Stimulated activated CD4-positive, alpha-beta T cell treated with anti-CD3 and anti-CD28 coated beads, Interleukin-15, amount 100 ng/mL, for 24 hours (primary cell): ENCODE data around the gene AIG1.

Source experiments
- DNase-seq: peaks from one replicate; pipeline ENCODE4 v3.0.0-alpha.2; 2020

AIG1 gene

DNA sequence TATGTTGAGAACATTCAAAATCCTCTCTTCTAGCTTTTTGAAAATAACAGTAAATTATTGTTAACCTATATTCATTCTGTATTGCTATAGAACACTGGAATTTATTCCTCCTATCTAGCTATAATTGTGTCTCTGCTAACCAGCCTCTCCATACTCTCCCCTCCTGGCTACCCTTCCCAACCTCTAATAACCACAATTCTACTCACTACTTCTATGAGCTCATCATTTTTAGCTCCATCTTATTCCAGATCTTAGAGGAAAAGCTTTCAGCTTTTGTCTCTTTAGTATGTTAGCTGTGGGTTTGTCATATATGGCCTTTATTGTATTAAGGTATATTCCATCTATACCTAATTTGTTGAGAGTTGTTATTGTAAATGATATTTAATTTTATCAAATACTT, 108.8 kb downstream of the AIG1 start:
- DNase-seq: no peak

- no peak for DNase-seq
Measured at GRCh38 chr6:143174516-143174915, 113.8 kb downstream of the AIG1 start.

GRCh38 chr6:143174951-143175350, 114.3 kb downstream of the AIG1 start:
- no peak for DNase-seq

DNA sequence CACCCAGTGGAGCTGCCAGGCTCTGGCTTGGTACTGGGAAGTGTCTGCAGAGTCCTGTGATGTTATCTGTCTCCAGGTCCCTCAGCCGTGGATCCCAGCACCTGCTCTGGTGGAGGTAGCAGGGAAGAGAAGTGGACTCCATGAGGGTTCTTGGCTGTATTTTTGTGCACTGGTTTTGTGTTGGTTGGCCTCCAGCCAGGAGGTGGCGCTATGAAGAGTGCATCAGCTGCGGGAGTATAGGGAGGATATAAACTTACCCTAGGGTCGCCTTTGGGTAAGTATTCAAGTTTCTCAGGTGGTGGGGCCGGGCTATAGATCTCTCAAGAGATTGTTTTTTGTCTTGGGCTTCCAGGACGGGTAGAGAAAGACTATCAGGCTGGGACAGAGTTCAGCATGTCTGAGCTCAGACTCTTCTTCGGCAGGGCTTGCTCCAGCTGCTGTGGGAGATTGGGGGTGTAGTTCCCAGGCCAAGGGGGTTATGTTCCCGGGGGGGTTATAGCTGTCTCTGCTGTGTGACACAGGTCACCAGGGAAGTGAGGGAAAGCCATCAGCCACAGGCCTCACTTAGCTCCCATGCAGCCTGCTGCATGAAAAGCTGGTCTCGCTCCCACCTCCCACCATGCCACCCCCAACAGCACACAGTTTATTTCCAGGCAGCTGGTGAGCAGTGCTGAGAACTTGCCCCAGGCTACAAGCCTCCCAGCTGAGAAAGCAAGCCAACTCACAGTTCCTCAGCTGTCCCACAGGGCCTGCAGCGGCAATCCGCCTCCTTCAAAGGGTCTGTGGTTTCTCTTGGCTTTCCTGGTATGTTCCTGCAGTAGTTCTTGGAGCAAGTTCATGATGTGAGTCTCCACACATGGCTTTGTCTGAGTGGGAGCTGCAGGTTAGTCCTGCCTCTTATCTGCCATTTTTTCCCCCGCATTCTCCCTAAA, 115.7 kb downstream of the AIG1 start:
- peak; percentile 6 for DNase-seq

DNA sequence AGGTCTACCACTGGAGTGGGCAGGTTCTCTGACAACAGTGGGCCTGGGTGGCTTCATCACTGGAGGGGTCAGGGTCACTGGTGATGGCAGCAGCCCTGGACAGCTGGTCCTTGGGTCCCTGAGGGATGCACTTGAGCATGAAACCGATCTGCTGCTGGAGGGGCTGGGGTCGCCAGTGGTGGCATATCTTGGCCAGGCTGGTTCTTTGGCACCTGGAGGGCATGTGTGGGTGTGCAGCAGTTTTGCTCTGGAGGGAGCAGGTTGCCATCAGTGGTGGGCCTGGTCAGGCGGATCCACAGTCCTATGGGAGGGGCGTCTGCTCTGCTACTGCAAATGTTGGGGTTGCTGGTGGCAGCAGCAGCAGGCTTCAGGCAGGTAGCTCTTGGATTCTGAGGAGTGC, 117.0 kb downstream of the AIG1 start:
- DNase-seq: no peak

DNA sequence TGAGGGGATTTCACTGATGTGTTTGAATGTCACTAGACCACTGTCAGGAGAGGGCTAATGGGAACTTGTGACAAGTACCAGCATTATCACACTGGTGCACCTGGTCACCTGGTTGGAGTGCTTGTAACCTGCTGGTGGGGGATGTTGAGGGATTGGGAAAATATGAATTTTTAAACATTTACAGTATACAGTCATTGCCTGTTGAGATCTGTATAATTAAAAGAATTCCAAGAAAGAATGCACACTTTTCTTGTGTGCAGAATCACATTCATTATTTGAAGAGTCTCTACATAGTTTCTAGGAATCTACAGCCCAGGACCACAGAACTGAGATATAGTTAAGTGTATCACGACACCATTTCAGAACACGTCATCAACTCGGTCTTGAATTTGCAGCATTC, 118.4 kb downstream of the AIG1 start:
- no peak for DNase-seq

DNA sequence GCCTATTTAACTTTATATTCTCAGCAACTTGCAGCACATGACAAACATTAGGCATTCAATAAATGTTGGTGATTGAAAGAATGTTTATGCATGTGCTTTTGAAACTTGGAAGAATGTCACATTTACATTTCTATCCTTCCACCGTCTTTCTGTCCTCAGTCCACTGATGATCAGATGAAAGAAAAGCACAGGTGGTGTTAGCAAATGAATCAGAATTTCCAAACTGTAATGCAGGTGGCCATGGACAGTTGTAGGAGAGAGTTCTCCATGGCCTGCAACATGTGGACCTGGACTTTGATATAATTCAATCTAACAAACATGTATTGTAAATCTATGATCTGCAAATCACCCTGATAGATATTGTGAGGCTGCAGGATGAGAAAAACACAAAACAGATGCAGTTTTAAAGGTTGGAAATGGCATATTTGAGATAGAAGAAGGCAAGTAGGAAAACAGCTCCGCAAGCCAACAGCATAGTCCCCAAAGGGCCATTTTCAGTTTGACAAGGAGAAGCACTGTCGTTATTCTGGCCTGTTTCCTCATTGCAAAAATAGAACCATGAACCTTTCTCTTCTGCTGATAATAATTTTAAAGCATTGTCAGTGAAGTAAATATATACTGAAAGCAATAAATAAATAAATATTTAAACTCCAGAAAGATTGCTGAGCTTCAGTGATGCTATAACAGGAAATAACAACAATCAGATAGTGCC, 119.4 kb downstream of the AIG1 start:
- DNase-seq: no peak

DNA sequence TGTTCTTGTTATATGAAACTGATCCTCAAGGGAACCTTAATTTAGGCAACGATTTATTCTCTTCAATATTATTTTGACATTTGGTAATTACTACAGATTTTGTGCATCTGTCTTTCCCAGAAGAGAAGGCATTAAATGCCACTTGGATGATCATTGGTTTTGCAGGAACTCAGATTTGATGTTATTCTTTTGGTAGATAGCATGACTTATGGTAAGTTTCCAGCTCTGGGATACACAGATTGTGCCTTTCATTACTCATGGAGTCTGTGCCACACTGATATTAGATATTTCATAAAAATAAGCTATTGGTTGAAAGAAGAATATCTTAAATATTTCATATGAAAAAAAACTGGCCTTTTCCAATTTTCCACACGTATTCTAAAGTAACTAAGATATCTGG, 120.1 kb downstream of the AIG1 start:
- DNase-seq: no peak

DNA sequence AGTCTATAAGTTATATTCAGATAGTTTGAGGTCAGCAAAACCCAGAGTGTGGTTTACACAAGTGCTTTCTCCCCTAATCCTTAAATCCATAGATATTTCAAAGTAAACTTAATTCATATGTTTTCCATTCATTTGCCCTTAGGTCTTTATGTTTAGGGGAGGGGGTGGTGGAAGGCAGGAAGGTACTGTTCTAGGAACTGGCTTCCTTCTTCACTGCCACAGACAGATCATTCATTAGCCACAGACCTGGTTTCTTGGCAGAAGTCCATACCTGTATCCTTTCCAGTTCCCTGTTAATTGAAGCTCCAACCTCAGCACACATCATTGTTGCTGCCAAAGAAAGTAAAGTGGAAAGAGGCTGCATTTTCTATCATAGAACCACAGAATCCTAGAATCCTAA, 123.0 kb downstream of the AIG1 start:
- no peak for DNase-seq

DNA sequence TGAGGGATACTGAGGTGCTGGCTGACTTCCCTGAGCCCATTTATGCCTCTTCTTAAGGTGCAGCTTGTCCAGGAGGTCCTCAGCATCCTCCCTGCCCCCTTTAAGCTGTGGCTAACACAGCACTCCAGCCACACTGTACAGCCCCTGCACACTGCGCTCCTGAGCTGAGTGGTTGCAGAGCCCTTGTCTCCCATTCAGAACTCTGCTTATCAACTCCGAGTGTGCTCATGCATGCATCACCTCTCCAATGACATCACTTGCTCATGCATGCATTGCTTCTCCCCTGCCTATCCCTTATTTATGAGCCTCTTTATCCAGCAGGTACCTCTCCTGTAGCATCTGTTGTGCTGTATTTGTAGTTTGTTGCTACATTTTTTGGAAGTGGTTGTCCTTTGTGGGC, 124.6 kb downstream of the AIG1 start:
- no peak for DNase-seq

DNA sequence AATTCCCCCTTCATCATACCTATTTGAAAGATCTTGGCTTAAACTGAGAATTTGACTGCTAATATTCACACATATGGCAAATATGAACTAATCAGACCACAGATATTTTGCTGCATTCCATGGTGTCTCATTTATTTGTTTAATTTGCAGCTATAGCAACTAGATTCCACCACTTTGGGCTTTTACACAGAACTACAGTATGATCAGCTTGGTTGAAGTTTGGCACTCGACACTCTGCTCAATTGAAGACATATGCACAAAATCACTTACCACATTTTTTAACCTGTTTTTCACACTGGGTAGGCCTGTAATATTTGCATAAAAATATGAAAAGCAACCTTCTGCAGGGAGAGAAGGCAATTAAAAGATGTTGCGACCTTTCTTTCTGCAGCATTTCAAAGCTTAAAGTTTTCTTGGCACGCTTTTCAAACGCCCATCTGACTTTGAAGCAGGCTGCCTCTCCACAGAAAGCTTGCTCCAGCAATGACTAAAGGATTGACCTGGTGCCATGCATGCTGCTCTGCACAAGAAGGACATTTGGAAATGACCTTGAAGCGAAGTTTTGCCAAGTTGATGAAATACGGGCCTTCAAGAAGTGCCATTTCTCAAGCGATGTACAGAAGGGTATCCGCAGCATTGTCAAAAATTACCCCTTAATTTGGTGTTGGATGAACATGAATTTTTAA, 126.7 kb downstream of the AIG1 start:
- no peak for DNase-seq

DNA sequence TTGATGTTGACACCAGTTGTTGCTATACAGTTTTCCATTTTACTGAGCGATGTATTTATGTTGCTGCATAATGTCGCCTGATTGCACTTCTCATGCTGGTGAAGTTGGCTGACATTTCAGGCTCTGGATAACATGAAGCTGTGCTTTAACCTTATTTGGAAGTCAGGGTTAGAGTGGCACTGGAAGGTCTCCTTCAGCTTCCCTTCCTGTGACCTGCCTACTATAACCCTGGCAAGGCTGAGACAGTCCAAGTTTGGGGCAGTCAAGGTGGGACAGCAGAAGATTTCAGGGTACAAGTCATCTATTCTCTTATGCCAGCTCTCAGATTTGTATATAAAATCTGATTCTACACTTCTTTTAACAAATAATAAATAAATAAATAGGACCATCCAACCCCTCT, 127.6 kb downstream of the AIG1 start:
- DNase-seq: no peak

- DNase-seq: no peak
Measured at GRCh38 chr6:143191361-143191760, 130.7 kb downstream of the AIG1 start.

- no peak for DNase-seq
Measured at GRCh38 chr6:143192766-143193165, 132.1 kb downstream of the AIG1 start.

- DNase-seq: no peak
Measured at GRCh38 chr6:143193571-143194094, 132.9 kb downstream of the AIG1 start.

- DNase-seq: no peak
Measured at GRCh38 chr6:143194095-143194589, 133.5 kb downstream of the AIG1 start.

GRCh38 chr6:143195349-143195845, 134.7 kb downstream of the AIG1 start:
- no peak for DNase-seq

DNA sequence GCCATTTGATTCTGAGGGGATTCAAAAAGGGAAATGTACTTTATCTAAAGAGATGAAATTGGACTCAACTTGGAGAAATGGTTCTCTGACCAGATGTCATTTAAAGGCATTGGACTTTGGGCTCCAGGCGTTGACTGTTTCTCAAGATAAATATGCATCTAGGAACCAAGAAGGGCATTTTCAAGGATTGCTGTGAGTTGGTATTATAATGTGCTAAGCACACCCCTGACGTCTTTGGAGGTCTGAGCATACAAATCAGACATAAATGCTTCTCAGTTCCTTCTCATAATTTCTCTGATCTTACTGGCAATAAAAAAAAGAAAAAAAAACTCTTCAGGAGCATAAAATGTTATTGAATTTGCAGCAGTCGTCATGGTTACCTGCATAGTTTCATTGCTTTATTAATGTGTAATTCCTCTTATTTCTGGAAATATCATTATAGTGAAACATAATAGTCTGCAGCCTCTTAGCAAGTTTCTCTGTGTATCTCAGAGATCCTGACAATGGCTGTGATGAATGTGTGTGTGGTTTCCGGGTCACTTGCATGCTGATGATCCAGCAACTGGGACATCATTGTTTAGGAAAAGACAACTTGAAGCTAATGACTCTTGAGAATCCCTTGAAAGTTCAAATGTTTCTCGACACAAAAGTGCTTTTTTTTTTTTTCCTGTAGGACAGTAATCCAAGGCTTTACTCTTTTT, 136.0 kb downstream of the AIG1 start:
- DNase-seq: no peak

GRCh38 chr6:143197377-143197776, 136.7 kb downstream of the AIG1 start:
- DNase-seq: no peak

DNA sequence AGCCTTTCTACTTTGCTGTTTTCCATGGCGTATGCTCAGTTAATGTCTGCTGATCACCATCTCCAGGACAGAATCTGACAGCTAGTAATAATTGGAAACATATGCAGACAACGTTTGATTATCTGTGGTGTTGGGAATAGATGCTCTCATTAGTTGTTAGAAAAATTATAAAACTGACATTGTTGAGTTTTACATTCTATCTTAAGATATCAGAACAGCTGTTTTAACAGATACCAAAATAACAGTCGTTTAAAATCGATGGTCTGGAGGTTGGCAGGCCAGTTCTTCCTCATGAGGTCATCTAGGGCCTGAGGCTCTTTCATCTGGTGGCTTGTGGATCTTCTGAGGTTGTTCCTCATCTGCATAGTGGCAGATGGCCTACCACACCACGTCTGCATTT, 137.6 kb downstream of the AIG1 start:
- DNase-seq: no peak

GRCh38 chr6:143199291-143199690, 138.6 kb downstream of the AIG1 start:
- no peak for DNase-seq

GRCh38 chr6:143200167-143200770, 139.6 kb downstream of the AIG1 start:
- no peak for DNase-seq
